ENCODE results near the gene NEB. TPM values are rescaled to one million over a fixed set of nuclear protein-coding genes. Genes with fewer than 3 reads are reported as not detected.

The NEB gene
- polyA plus RNA-seq, 3 donors: 2.7 TPM; not detected in 2

GRCh38 chr2:151776367-151776766 lies 42.1 kb upstream of the NEB start:
- Histone ChIP-seq H3K9ac (ENCODE audit: insufficient read depth, low read length, poor library complexity, severe bottlenecking) (no peak overlapping the region), H2AFZ (ENCODE audit: insufficient read depth, low read depth, low read length, poor library complexity, severe bottlenecking) (no peak overlapping the region), H3K4me2 (replicated peaks; ENCODE audit: extremely low read depth, low read length, poor library complexity, severe bottlenecking) (no peak overlapping the region), H3K27me3 (ENCODE audit: control insufficient read depth in 2 of 2, insufficient read depth in 2 of 2, low read length in 2 of 2) (no peaks in the 10 kb centered on the region), H3K27ac (ENCODE audit: low read depth in 1 of 2, low read length in 2 of 2) (no peak overlapping the region), H3K4me1 (ENCODE audit: control insufficient read depth in 1 of 2, insufficient read depth in 2 of 2, low read length in 2 of 2) (no peaks in the 10 kb centered on the region), H3K36me3 (replicated peaks in 1 of 2; ENCODE audit: control insufficient read depth in 1 of 2, insufficient read depth in 2 of 2, low read length in 2 of 2) (peaks cover 18 to 76% of the 10 kb centered on the region in 2 donors), H4K20me1 (ENCODE audit: insufficient read depth, low read length) (no peaks in the 10 kb centered on the region), H3K9me3 (replicated peaks in 1 of 2; ENCODE audit: control insufficient read depth in 1 of 2, insufficient read depth in 1 of 2, low read length in 2 of 2) (no peaks in the 10 kb centered on the region), H3K4me3 (replicated peaks in 1 of 3; ENCODE audit: low read depth in 2 of 3, low read length in 3 of 3) (no peak overlapping the region), H3K79me2 (ENCODE audit: insufficient read depth, low read length) (no peaks in the 10 kb centered on the region)
- Mint-ChIP-seq H3K9me3 (peaks cover 0 to 7% (median 2%) of the 10 kb centered on the region in 7 donors), H3K4me3 (no peak overlapping the region), H3K27ac (peak overlapping the region in 1 of 7 donors; percentile 68), H3K4me1 (no peaks in the 10 kb centered on the region), H3K36me3 (peaks cover 55 to 71% of the 10 kb centered on the region in 2 donors), H3K27me3 (ENCODE audit: low read depth in 3 of 3) (no peaks in the 10 kb centered on the region)
- intact Hi-C loops (cut with micrococcal nuclease): no loop called here
- no peak for DNase-seq
- WGBS (ENCODE audit: insufficient coverage): no CpG with 5 or more reads among the region's 1 CpG
- no peak for TF ChIP-seq CTCF (IDR thresholded peaks at IDR 0.05)

- Histone ChIP-seq H3K9me3 (replicated peaks in 1 of 2; ENCODE audit: control insufficient read depth in 1 of 2, insufficient read depth in 1 of 2, low read length in 2 of 2) (no peaks in the 10 kb centered on the region), H3K9ac (ENCODE audit: insufficient read depth, low read length, poor library complexity, severe bottlenecking) (no peak overlapping the region), H3K4me1 (ENCODE audit: control insufficient read depth in 1 of 2, insufficient read depth in 2 of 2, low read length in 2 of 2) (no peaks in the 10 kb centered on the region), H3K36me3 (replicated peaks in 1 of 2; ENCODE audit: control insufficient read depth in 1 of 2, insufficient read depth in 2 of 2, low read length in 2 of 2) (peaks cover 18 to 71% of the 10 kb centered on the region in 2 donors), H3K4me2 (replicated peaks; ENCODE audit: extremely low read depth, low read length, poor library complexity, severe bottlenecking) (no peak overlapping the region), H3K27me3 (ENCODE audit: control insufficient read depth in 2 of 2, insufficient read depth in 2 of 2, low read length in 2 of 2) (no peaks in the 10 kb centered on the region), H3K27ac (ENCODE audit: low read depth in 1 of 2, low read length in 2 of 2) (no peak overlapping the region), H2AFZ (ENCODE audit: insufficient read depth, low read depth, low read length, poor library complexity, severe bottlenecking) (no peak overlapping the region), H4K20me1 (ENCODE audit: insufficient read depth, low read length) (no peaks in the 10 kb centered on the region), H3K79me2 (ENCODE audit: insufficient read depth, low read length) (no peaks in the 10 kb centered on the region), H3K4me3 (replicated peaks in 1 of 3; ENCODE audit: low read depth in 2 of 3, low read length in 3 of 3) (no peak overlapping the region)
- Mint-ChIP-seq H3K27ac (no peak overlapping the region), H3K36me3 (peaks cover 53 to 63% of the 10 kb centered on the region in 2 donors), H3K9me3 (peaks cover 0 to 7% (median 0%) of the 10 kb centered on the region in 7 donors), H3K4me1 (no peaks in the 10 kb centered on the region), H3K4me3 (no peak overlapping the region), H3K27me3 (ENCODE audit: low read depth in 3 of 3) (no peaks in the 10 kb centered on the region)
- no CpG with 5 or more reads among the region's 6 CpGs for WGBS (ENCODE audit: insufficient coverage)
- TF ChIP-seq CTCF (IDR thresholded peaks at IDR 0.05): no peak
- DNase-seq: no peak
- intact Hi-C loops (cut with micrococcal nuclease): no loop called here
Observed at GRCh38 chr2:151775057-151775740, 40.9 kb upstream of the NEB start.
